GM21390 (cell line): ENCODE data around the gene SCN11A.
A peak's percentile ranks its signal among the peaks of the same experiment; 100 is the strongest.
"Not testable (repeated sequence)": the region's sequence is repeated elsewhere in the genome, so short reads cannot be mapped to it uniquely, and the experiment has no call there.

Source experiments
- ATAC-seq: cut with Tn5 transposase; IDR thresholded peaks from one replicate; pipeline ENCODE4 v1.9.1; 2021; ENCODE audit not compliant: unreplicated experiment

Gene SCN11A

DNA sequence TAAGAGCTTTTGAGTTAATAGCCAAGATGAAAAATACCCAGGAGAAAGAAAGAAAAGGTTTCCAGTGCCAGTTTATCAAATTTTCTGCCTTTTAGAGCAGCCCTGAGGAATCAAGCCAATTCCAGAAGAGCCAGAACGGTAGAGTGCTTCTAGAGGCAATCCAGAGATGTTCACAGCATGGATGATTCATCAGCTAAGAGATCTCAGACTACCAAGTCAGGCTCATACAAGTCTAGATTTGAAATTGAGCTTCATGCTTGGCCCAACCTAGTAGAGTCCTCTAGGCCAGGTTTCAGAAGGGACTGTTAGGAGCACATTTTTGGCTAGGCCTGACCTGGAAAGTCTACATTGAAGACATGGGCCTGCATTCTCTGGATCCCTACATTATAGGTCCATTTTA is 15.5 kb upstream of the SCN11A start:
- ATAC-seq, result no peak

DNA sequence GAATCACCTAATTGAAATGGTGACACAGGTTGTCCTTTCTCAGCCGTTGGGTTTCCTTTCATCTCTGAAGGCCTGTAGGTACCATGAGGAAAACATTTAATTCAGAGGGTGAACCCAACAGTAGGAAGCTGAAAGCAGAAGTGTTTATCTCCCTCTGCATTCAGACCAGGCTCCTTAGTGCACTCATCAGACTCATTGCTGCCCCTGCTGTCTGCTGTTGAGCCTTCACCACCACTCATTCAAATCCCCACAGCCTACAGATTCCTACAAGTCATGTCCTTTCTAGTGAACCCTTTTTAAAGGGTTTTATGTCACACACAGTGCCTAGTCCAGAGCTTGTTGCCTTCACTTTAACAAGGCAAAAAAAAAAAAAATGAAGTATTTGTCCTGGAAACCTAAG is 13.5 kb upstream of the SCN11A start:
- peak; percentile 99 for ATAC-seq

DNA sequence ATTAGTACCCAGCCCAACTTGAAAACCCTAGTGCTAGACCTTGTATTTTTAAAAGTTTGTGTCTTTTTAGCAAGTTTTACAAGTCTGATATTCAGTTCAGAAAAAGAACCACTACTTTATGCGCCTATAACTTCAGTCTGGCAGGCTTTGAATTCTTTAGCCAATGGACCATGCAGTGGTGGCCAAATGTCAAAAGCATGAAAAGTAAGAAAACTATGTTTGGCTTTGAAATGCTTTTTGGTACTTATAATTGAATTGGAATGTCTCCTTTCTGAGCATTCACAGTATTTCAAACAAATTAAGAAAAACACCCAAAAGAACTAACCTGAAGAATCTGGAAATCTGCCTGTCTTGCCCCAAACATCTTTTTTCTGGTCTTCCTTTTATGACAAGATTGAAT is 12.9 kb upstream of the SCN11A start:
- no peak for ATAC-seq

DNA sequence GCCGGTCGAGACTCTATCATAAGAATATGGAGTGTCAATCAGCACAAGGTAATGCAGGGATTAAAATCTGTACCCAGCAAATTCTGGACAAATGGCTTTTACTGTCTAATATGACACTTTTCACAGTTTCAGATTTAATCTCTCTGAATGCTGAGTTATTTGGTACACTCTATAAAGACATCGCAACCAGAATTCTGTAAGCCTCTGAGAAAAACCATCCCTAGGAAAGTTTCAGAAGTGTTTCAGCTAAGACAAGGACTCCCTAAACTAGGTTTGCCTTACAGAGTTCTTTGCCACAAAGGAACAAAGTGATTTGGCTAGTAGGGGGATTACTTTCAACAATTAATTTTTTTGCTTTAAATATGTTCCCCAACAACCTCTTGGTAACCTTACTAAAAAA is 11.4 kb upstream of the SCN11A start:
- ATAC-seq, result no peak

DNA sequence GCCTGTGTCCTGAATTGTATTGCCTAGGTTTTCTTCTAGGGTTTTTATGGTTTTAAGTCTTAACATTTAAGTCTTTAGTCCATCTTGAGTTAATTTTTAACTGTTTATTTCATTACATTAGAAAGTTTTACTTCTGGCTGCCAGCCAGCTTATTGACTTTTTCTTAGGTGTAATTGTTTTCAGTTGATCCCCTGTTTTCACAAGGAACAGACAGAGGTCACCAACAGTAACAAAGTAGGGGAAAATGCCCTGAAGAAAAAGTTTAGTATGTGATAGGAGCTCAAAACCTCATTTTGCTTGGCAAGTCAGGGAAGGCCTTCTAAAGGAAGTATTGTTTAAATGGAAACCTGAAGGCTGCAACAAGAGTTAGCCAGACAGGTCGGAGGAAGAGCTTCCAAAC is 10.4 kb upstream of the SCN11A start:
- no peak for ATAC-seq

DNA sequence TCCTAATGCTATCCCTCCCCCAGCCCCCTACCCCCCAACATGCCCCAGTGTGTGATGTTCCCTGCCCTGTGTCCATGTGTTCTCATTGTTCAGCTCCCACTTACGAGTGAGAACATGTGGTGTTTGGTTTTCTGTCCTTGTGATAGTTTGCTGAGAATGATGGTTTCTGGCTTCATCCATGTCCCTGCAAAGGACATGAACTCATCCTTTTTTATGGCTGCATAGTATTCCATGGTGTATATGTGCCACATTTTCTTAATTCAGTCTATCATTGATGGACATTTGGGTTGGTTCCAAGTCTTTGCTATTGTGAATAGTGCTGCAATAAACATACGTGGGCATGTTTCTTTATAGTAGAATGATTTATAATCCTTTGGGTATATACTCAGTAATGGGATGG is 9.5 kb upstream of the SCN11A start:
- ATAC-seq, result not testable (repeated sequence)

DNA sequence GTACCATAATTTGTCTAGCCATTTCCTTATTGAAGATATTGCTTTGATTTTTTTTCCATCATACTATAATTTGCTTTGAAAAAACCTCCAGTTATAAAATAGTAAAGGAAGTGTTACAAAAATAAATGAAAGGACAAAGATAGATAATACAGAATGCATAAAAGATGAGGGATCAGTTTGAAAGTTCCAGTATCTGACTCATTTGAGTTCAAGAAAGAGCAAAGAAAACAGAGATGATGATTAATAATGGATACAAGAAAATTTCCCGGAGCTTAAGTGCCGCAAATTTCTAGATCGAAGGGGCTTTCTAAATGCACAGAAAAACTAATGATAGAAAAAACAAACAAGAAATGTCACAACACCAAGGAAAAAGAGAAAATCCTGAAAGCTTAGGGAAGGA is 4.4 kb upstream of the SCN11A start:
- no peak for ATAC-seq

DNA sequence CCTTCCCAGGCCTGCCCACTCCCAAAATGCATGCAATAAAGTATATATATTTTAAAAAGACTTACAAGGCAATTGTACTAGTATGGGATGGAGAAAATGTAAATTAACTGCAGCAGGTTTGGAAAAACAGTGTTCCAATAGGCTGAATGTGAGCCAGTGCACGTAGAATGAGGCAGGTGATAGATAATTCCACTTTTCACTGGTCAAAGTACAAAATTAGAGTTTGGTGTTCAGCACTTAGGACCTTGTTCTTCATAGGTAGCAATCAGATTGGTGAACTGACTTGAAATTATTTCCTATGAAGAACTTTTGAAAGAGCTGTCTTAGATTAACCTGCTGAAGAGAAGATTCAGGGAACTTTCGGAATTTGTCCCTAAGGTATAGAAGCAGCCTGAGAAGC is 2.0 kb upstream of the SCN11A start:
- ATAC-seq, result no peak

DNA sequence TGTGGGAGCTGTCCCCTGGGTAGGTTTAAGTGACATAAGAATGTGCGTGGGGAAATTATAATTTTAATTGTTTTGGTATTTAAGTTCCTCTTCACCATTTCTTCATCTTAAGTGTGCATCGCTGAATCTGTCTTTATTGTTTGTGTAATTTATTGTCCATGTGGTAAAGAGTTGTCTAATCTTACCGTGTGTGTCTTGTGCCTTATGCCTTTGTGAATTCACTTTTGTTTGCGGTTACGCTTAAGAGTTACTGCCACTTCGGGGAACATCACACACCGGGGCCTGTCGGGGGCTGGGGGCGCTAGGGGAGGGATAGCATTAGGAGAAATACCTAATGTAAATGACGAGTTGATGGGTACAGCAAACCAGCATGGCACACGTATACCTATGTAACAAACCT is 839 bp upstream of the SCN11A start:
- ATAC-seq, result no peak

DNA sequence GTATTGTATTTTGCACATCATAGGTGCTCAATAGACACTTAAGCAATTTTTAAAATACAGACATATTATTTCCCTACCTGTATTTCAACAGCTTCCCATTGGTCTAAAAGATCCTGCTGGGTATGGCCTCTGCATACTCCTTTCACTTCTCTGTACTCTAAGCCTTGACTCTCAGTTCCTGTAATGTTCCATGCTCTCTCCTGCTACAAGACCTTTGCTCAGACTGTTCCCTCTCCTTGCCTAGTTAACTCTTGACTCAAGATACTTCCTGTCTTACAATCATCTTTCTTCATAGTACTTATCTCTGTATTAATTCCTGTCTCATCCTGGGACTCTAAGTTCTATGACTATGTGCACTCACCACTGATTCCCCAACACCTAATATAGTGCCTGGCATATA is 1.7 kb downstream of the SCN11A start:
- ATAC-seq, result no peak

DNA sequence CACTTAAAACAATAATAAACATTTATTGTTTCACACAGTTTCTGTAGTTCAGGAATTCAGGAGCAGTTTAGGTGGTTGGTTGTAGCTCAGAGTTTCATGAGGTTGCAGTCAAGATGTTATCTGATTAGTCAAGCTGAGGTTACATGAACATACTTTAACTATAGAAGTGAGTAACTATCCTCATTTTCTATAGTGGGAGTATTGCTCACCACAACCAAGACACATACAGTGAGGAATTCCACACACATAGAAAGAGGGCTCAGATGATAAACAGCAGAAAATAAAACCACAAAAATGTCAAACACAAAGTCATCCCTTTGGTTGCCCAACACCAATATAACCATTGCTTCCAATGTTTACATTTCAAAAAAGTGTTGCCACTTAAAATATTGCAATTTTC is 13.6 kb downstream of the SCN11A start:
- ATAC-seq, result no peak

DNA sequence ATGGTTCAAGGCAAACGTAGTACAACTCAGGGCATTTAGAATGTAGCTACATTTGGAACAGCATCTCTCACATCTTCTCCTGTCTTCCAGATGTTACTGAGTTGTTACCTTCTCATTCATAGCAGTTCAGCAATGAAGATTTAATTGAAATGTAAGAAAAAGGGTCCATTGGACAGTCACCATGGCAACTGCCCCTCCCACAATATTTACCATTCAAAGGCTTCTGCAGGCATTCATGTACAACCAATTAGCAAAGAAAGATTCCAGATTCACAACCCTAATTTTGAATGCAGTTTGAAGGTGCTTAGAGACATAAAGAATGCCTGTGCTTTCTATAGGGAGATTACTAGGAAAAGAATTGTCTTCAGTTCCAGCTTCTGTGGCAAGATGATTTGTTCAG is 22.2 kb downstream of the SCN11A start:
- no peak for ATAC-seq

DNA sequence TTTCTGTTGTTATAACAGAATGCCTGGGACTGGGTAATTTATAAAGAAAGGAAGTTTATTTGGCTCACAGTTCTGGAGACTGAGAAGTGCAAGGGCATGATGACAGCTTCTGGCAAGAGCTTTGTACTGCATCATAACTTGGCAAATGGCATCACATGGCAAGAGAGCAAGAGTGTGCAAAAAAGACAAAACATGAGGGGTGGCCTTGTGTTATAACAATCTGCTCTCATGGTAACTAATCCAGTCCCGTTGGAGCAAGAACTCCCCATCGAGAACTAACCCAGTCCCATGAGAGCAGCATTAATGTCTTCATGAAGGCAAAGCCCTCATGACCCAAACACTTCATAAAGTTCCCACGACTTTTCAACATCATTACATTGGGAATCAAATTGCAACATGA is 23.2 kb downstream of the SCN11A start:
- no peak for ATAC-seq

DNA sequence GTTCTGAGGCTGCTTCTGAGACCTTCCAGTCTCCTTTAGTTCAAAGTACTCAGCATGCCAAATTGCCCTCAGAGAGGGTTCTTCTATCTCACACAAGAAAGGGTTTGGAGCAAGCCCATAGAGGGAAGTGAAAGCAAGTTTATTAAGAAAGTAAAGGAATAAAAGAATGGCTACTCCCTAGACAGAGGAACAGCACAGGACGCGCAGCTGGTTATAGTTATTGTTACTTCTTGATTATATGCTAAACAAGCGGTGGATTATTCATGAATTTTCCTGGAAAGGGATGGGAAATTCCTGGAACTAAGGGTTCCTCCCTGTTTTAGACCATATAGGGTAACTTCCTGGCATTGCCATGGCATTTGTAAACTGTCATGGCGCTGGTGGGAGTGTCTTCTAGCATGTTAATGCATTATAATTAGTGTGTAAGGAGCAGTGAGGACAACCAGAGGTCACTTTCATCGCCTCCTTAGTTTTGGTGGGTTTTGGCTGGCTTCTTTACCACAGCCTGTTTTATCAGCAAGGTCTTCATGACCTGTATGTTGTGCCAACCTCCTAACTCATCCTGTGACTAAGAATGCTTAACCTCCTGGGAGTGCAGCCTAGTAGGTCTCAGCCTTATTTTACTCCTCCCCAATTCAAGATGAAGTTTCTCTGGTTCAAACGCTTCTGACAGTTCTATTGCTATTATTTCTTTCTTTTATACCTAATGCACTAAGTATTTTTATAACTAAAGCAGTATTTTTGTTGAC is 26.3 kb downstream of the SCN11A start:
- no peak for ATAC-seq

DNA sequence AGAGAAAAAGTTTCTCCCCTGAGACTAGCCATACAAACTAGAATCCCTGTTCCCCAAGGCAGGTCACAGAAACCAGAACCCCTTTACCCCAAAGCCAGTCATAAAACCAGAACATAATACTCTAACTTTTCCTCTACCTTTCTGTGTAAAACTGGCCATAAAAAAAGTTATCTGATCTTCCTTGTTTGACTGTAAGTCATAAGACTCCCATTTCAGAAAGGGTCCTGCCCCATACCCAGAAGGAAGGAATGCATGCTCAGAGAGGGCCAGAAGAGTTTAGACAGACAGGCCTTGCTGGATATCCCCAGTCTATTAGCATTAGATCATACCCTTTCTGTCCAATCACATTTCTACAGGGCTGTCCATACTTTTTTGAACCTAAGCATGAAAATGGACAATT is 27.2 kb downstream of the SCN11A start:
- no peak for ATAC-seq

DNA sequence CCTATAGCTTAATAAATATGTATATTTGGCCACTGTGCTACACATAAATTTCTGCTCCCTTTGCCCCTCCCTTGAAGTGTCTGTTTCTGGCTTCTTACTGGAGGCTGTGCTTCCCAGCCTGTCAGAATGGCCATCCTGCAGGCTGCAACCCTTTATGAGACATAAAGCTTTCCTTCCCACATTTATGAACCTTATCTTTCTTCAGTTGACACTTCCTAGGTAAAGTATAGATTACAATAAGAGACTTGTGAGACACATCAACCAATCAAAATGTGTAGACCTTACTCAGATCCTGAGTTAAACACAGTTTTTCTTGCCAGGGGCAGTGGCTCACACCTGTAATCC is 29.5 kb downstream of the SCN11A start:
- ATAC-seq, result no peak

DNA sequence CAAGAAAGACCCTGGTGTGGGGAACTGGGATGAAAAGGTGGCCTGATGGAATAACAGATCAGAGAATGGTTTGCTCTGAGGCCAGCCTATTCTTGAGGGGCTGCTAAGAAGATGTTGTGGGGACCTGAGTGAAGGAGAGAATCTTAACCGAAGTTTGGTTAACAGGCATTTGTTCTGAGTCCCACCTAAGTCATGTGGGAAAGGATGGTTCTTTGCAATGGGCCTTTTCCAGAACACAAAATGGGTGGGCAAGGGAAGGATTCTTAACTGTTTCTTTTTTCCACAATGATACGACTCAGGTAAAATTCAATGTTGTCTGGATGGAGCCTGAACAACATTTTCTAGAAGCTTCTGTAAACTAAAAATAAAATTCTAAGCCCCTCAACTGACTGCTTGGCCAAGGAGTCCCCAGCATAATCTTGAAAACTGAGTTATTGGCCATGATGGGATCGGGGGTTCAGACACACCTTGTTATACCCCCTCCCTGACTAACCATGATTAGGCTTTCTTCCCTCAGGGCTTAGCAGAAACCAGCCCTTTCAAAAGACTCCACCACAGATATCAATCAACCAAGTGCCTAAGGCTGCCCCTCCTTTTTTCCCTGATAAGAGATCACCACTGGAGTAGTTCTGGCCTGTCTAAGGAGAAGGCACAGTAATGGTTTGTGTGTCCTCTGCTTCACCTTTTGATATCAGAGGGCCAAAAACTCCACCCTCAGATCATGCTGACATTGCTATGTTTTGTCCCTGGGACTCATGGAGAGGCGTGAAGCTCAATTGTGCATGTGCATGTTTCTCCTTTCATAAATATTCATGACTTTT is 30.1 kb downstream of the SCN11A start:
- no peak for ATAC-seq

DNA sequence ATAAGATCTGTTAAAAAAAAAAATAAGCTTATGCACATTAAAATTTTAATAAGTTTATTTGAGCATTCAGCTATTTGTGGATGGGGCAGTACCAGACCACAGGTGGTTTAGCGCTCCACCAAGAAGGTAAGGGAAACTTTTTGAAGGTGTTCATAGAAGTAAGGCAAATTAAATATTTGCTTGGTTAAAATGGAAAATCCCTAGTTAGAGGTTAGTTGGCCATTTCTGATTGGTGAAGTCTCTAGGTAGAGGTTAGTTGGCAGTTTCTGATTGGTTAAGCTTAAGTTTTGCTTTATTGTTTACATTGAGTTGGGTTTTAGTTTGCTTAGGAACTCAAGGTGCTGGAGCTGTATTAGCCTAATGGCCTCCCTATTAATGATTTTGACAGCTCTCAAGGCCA is 30.7 kb downstream of the SCN11A start:
- ATAC-seq, result no peak

DNA sequence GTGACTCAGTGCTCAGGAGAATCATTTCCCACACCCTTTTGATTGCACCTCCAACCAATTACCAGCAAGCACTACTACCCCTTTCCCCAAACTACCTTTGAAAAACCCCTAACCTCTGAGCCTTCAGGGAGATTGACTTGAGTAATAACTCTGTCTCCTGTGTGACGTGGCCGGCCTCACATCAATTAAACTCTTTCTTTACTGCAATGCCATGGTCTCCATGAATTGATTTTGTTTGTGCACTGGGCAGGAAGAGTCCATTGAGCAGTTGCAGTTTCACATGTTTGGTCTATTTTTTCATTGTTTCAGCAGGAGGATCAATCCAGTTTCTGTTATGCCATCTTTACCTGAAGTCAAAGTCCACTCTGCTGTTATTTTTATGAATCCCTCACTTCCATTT is 32.4 kb downstream of the SCN11A start:
- no peak for ATAC-seq

DNA sequence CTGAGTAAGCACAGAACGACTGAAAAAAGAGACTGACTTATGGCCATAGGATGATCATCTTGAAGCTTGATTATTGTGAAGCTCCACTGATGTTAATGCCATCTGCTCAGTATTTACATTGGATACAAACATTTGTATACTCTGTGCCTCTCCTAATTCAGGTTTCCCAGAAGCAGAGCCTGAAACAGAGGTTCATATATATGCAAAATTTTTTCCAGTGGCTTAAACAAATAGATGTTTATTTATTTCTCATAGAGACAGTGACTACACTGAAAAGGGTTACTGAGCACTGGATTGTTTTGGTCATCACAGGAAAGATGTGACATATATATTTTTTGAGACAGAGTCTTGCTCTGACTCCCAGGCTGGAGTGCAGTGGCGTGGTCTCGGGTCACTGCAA is 36.3 kb downstream of the SCN11A start:
- no peak for ATAC-seq

DNA sequence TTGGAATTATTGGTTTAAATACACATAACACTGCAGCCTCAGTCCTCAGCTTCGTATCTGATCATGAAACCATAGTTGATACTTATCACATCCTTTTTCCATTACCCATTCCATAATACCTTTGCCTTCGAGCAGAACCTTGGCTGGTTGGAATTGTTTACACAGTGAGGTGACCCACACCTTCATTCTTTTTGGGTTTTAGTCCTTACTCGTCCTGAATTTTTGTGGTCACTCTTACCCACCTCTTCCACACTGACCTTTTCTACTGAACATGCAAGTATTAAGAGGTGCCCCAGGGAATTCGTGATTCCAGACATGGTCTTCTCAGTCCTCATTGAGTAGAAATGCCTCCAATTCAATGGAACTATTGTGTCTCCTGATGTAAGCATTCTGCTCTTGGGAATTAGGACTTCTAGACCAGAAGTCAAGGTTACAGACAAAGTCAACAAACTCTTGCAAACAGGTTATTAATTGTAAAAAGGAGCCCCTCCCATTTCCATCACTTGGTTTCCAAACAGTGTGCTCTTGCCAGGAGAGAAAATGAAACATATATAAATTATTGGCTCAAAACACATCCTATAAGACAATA is 37.7 kb downstream of the SCN11A start:
- ATAC-seq, result no peak

DNA sequence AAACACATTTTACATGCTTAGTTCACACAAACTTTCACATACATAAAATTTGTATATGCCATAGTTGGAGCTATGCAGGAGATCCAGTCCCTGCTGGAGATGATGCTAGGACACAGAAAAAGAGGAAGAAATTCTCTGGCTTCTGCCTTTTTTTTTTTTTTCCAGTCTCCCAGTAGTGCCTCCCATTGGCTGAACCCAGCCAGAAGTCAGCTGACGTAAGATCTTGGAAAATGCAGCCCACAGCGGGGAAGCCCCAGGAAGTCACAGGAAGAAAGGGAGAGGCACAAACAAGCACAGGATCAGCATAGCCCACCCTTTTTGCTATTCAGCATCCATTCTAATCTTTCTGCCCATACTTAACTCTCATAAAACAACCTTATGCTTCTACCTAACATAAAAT is 38.5 kb downstream of the SCN11A start:
- no peak for ATAC-seq
